ENCODE results near the gene PDE4B.
"Not testable (repeated sequence)": the region's sequence is repeated elsewhere in the genome, so short reads cannot be mapped to it uniquely, and the experiment has no call there.

Gene PDE4B

DNA sequence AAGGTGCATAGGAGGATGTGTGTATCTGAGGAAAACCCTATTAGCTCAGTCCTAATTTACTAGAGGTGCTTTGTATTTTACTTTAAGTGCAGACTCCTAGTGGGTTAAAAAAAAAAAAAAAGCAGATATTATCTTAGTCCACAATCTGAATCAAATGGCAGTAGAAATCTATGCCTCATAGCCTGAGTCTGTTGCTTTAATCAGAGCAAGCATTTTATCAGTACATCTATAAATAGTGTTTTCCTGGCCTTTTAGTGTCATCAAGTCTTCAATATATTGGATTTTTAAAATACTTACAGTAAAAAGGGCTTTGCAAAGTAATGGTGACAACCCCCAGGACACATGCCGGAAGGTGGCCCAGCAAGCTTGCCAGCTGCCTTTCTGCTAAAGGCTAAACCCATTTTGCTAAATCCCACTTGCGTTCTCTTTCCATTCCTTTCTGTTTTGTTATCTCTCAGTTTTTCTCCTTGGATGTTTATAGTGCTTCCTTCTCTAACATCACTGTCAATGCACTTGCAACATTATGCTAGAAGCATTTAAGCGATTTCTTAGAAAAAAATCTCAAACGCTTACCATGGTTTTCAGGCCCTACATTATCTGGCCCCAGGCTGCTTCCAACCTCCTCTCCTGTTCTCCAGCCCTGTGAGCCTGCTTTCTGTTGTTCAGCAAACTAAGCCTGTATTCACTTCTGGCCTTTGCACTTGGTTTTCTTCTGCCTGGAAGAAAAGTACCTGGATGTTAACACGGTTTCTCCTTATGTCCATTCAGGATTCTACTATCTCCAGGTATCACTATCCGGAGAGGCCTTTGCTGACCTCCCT, 206.3 kb downstream of the PDE4B start:
- DNase-seq (ENCODE audit: low read depth): no peak
- H3K4me3 ChIP-seq (ENCODE audit: low read depth, low read length): no peak overlapping the region
- TF ChIP-seq, protein P1, sequence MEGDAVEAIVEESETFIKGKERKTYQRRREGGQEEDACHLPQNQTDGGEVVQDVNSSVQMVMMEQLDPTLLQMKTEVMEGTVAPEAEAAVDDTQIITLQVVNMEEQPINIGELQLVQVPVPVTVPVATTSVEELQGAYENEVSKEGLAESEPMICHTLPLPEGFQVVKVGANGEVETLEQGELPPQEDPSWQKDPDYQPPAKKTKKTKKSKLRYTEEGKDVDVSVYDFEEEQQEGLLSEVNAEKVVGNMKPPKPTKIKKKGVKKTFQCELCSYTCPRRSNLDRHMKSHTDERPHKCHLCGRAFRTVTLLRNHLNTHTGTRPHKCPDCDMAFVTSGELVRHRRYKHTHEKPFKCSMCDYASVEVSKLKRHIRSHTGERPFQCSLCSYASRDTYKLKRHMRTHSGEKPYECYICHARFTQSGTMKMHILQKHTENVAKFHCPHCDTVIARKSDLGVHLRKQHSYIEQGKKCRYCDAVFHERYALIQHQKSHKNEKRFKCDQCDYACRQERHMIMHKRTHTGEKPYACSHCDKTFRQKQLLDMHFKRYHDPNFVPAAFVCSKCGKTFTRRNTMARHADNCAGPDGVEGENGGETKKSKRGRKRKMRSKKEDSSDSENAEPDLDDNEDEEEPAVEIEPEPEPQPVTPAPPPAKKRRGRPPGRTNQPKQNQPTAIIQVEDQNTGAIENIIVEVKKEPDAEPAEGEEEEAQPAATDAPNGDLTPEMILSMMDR (IDR thresholded peaks at IDR 0.05; ENCODE audit: control insufficient read depth, extremely low read depth, insufficient read depth): no peak

DNA sequence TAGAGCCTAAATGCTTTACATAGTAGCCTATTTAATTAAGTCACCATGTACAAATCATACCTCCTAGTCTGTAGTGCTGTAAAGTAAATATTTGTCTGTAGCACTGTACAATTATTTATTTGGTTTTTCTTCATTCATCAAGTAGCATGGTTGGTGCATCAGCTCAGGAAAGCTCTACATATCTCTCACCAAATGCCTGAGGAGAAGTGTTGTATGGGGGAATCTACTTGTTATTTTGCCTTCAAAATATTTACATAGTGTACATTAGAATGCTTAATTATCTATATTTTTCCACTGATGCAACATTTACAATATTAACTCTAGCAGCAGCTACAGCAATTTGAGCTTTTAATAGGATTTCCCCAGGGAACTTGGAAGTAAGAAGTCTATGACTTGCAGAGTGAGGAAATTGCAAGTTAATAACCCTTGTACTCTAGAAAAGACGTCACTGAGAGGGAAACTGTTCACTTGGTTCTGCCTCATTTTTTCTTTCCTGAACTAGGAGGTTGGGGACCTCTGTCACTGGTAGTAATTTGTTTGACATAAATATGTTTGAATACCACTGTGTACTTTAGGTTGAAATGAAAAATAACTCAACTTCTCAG, 207.4 kb downstream of the PDE4B start:
- TF ChIP-seq, protein P1 (IDR thresholded peaks at IDR 0.05; ENCODE audit: control insufficient read depth, extremely low read depth, insufficient read depth): no peak
- DNase-seq (ENCODE audit: low read depth): no peak
- H3K4me3 ChIP-seq (ENCODE audit: low read depth, low read length): no peak overlapping the region

DNA sequence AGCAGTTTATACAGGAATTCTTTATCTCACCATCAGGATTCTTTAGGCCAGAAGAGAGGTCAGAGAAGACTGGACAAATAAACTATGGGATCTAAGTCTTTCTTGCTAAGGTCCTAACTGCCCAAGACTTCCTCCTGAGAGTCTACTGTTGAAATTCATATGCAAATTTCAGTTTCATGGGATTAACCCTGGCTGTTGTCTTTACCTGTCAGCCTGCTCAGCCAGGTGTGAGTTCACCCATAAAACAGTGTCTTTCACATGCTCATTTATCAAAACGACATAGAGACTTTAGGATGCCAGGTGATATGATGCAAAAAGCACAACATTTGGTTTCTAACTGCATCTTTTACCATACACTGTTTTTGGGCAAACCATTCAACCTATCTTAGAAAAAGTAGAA, 211.0 kb downstream of the PDE4B start:
- TF ChIP-seq, protein P1 (IDR thresholded peaks at IDR 0.05; ENCODE audit: control insufficient read depth, extremely low read depth, insufficient read depth): no peak
- no peak for DNase-seq (ENCODE audit: low read depth)
- no peak overlapping the region for H3K4me3 ChIP-seq (ENCODE audit: low read depth, low read length)

DNA sequence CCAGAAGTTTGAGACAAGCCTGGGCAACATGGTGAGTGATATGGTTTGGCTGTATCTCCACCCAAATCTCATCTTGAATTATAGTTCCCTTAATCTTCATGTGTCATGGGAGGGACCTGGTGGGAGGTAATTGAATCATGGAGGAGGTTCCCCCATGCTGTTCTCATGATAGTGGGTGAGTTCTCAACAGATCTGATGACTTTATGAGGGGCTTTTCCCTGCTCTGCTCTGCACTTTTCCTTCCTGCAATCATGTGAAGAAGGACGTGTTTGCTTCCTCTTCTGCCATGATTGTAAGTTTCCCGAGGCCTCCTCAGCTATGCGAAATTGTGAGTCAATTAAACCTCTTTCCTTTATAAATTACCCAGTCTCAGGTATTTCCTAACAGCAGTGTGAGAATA, 213.8 kb downstream of the PDE4B start:
- DNase-seq (ENCODE audit: low read depth); H3K4me3 ChIP-seq (ENCODE audit: low read depth, low read length): not testable (repeated sequence)

DNA sequence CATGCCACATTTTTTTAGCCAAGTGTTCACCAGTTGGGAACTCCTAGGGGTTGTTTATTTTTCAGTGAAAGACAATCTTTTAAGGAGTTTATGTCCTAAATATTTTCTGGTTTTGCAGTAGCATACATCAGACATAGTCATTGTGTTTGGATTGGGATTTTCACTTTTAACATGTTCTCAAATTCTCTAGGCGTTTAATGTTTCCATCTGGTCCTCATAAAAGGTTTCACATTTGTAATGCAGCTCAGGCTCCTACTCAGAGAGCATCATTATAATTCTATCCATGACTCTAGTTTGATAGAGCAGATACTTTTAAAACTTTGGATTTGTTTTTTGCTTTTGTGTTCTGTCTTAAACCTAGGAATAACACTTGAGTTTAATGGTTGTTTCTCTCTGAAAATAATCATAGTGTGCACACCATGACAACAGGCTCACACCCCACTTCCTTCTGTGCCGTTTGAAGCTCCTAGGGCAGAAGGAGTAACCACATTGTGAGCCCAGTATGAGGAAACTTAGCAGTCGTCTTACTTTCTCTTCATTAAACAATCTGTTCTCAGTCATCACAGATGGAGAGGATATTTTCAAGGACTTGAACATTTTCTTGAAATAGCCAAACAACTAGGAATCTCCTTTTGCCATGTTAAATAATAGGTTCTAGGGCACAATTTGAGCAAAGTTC, 219.6 kb downstream of the PDE4B start:
- no peak overlapping the region for H3K4me3 ChIP-seq (ENCODE audit: low read depth, low read length)
- DNase-seq (ENCODE audit: low read depth): no peak
- TF ChIP-seq, protein P1 (IDR thresholded peaks at IDR 0.05; ENCODE audit: control insufficient read depth, extremely low read depth, insufficient read depth): no peak

DNA sequence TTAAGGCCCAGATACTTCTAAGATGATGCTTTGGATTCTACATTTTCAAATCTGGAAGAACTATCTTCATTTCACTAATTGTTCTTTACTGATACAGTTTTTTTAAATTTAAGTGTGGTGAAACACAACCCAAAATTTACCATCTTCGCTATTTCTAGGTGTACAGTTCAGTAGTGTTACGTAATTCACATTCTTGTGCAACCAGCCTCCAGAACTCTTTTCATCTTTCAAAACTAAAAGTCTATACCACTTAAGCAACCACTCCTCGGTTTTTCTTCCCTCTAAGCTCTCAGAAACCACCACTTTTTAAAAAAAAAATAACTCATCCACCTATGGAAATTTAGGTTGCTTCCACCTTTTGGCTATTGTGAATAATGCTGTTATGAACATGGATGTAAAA, 220.7 kb downstream of the PDE4B start:
- no peak for DNase-seq (ENCODE audit: low read depth)
- H3K4me3 ChIP-seq (ENCODE audit: low read depth, low read length): no peak overlapping the region
- TF ChIP-seq, protein P1 (IDR thresholded peaks at IDR 0.05; ENCODE audit: control insufficient read depth, extremely low read depth, insufficient read depth): no peak

DNA sequence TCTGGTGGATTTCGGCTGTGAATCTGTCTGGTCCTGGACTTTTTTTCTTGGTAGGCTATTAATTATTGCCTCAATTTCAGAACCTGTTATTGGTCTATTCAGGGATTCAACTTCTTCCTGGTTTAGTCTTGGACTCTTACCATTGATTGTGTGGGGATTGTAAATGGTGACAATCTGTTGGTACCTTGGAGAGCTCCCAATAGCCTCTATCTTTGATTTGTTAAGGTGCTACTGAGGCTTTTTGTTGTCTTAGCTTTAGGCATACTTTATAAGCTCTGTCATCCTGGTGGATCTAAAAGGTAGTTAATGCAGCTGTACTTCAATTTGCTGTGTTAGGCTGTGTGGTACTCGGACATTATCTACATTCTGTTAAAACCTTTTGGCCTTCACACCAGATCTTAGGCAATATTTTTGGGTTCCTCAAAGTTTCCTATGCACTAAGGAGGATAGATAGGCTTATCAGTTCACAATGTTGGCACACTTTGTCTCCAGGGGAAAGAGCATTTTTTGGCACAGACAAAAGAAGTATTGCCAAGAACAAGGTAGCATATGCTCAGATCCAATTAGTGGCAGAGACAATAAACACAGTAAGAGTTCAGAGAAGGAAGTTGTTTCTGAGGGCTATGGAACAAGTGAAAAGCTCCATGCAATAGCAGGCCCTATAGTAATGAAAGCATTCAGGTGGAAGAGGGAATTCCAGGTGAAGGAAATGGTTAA, 230.4 kb downstream of the PDE4B start:
- TF ChIP-seq, protein P1 (IDR thresholded peaks at IDR 0.05; ENCODE audit: control insufficient read depth, extremely low read depth, insufficient read depth): no peak
- no peak overlapping the region for H3K4me3 ChIP-seq (ENCODE audit: low read depth, low read length)
- no peak for DNase-seq (ENCODE audit: low read depth)

Data from LNCaP clone FGC (cell line).